ENCODE data around the gene CKB.
"Not testable (repeated sequence)": the region's sequence is repeated elsewhere in the genome, so short reads cannot be mapped to it uniquely, and the experiment has no call there.

The CKB gene

DNA sequence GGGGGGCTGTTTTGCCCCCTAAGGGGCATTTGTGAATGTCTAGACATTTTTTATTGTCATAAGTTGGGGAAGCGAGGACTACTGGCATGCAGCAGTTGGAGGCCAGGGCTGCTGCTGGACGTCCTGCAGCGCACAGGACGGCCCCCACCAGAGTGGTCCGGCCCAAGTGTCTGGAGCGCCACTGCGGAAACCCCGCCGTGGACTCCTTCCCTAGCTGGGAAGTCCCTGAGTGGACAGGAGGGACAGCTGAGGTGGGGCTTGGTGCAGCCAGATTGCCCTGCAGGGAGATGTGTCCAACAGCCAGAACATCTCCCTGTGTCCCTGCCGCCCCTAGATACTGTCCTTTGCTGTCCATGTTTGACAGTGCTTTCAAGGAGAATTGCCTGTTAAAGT lies 5.5 kb downstream of the CKB start:
- no peaks in the 10 kb centered on the region; the same call in 1 of the 2 replicates for H3K27me3 ChIP-seq (replicated peaks; ENCODE audit: control insufficient read depth, insufficient read depth, low read length)
- TF ChIP-seq CTCF (IDR thresholded peaks at IDR 0.05; ENCODE audit: insufficient read depth, low read length, poor library complexity, severe bottlenecking) = no peak
- H3K36me3 ChIP-seq (ENCODE audit: control insufficient read depth, insufficient read depth, low read length) = peaks cover 6% of the 10 kb centered on the region
- DNase-seq (ENCODE audit: extremely low read depth, insufficient read length) = no peak
- no peak overlapping the region for H3K4me3 ChIP-seq (replicated peaks; ENCODE audit: low read depth, low read length)

DNA sequence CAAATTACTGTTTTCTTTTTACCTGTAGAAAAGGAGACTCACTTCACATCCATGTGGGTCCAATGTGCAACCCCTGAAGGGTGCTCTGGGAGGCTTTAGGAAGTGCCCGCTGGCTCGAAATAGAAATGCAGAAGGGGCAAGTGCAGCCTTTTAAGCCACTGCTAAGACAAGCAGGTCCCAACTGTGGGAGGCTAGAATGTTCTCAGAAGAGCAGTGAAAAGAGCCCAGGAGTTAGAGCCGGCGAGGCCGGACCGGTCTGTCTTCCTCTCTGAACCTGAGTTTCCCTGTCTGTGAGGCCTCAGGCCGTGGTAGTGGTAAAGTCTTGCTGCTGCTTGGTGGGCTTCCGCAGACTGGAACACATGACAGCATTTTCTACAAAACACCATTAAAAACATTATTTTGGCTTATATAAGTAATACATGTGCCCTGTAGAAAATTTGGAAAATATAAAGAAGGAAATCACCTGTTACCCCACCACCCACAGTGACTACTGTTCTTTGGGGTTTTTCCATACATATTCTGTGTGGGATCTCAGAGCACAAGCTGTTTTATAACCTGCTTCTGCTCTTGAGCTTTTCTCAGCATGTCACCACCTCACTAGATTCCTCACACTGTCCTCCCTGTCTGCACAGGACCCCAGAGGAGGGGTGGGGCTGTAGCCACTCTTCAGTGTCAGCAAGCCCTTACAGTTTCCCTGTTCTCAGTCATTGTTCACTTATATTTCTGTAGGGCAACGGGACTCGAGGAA lies 6.0 kb downstream of the CKB start:
- H3K4me3 ChIP-seq (replicated peaks; ENCODE audit: low read depth, low read length) = no peak overlapping the region
- H3K36me3 ChIP-seq (ENCODE audit: control insufficient read depth, insufficient read depth, low read length) = peaks cover 6% of the 10 kb centered on the region
- H3K27me3 ChIP-seq (replicated peaks; ENCODE audit: control insufficient read depth, insufficient read depth, low read length) = no peaks in the 10 kb centered on the region
- no peak for DNase-seq (ENCODE audit: extremely low read depth, insufficient read length)
- TF ChIP-seq CTCF (IDR thresholded peaks at IDR 0.05; ENCODE audit: insufficient read depth, low read length, poor library complexity, severe bottlenecking) = no peak

- H3K27me3 ChIP-seq (replicated peaks; ENCODE audit: control insufficient read depth, insufficient read depth, low read length) = no peaks in the 10 kb centered on the region
Measured at GRCh38 chr14:103514596-103515421, 7.8 kb downstream of the CKB start.

GRCh38 chr14:103512701-103513611 lies 9.7 kb downstream of the CKB start:
- Histone ChIP-seq H3K27me3 (replicated peaks; ENCODE audit: control insufficient read depth, insufficient read depth, low read length) (no peaks in the 10 kb centered on the region), H3K4me3 (replicated peaks; ENCODE audit: low read depth, low read length) (no peak overlapping the region), H3K36me3 (ENCODE audit: control insufficient read depth, insufficient read depth, low read length) (peaks cover 8% of the 10 kb centered on the region)
- no peak for DNase-seq (ENCODE audit: extremely low read depth, insufficient read length)
- no peak for TF ChIP-seq CTCF (IDR thresholded peaks at IDR 0.05; ENCODE audit: insufficient read depth, low read length, poor library complexity, severe bottlenecking)

More at GRCh38 chr14:103514596-103515421, 7.8 kb downstream of the CKB start:
- no peak for DNase-seq (ENCODE audit: extremely low read depth, insufficient read length)
- peaks cover 8% of the 10 kb centered on the region for H3K36me3 ChIP-seq (ENCODE audit: control insufficient read depth, insufficient read depth, low read length)
- H3K4me3 ChIP-seq (replicated peaks; ENCODE audit: low read depth, low read length) = no peak overlapping the region
- no peak for TF ChIP-seq CTCF (IDR thresholded peaks at IDR 0.05; ENCODE audit: insufficient read depth, low read length, poor library complexity, severe bottlenecking)

- H3K4me3 ChIP-seq (replicated peaks; ENCODE audit: low read depth, low read length); H3K27me3 ChIP-seq (replicated peaks; ENCODE audit: control insufficient read depth, insufficient read depth, low read length); DNase-seq (ENCODE audit: extremely low read depth, insufficient read length): not testable (repeated sequence)
- peaks cover 11% of the 10 kb centered on the region for H3K36me3 ChIP-seq (ENCODE audit: control insufficient read depth, insufficient read depth, low read length)
Measured at GRCh38 chr14:103512180-103512579, 10.4 kb downstream of the CKB start.

All from GM06990 (cell line).